ENCODE measurements around the gene SSH3. TPM values are rescaled to one million over a fixed set of nuclear protein-coding genes. Genes with fewer than 3 reads are reported as not detected.

The SSH3 gene
- total RNA-seq, 2 donors from 2014 or later = 39.1 to 44.4 TPM

GRCh38 chr11:67291481-67292381 lies 11.6 kb upstream of the SSH3 start:
- peaks cover 56% of the 10 kb centered on the region for H3K36me3 ChIP-seq (ENCODE audit: control insufficient read depth, insufficient read depth, low read length)
- DNase-seq = no peak
- H3K27me3 ChIP-seq (ENCODE audit: control insufficient read depth, insufficient read depth, low read length, poor library complexity, severe bottlenecking) = no peaks in the 10 kb centered on the region
- no peak overlapping the region for H3K27ac ChIP-seq (ENCODE audit: low read depth, low read length)
- H3K27me3 Mint-ChIP-seq (ENCODE audit: insufficient read depth) = no peaks in the 10 kb centered on the region
- H3K27ac Mint-ChIP-seq = no peak overlapping the region
- H3K36me3 Mint-ChIP-seq (ENCODE audit: low read depth) = peaks cover 52% of the 10 kb centered on the region
- peaks cover 21% of the 10 kb centered on the region for H3K9me3 Mint-ChIP-seq
- H3K4me3 Mint-ChIP-seq = no peak overlapping the region
- H3K4me1 ChIP-seq (ENCODE audit: control insufficient read depth, insufficient read depth, low read length) = no peaks in the 10 kb centered on the region
- H3K4me1 Mint-ChIP-seq = peaks cover 10% of the 10 kb centered on the region
- TF ChIP-seq CTCF (conservative IDR thresholded peaks at IDR 0.05) = no peak
- peaks cover 38% of the 10 kb centered on the region for H3K9me3 ChIP-seq (ENCODE audit: control insufficient read depth, low read length)
- no peak overlapping the region for H3K4me3 ChIP-seq (ENCODE audit: low read length)
- 94 to 96% methylated on average over 22 to 33 of the region's 33 CpGs for WGBS, 2 experiments (ENCODE audit: insufficient coverage in 1 of 2, insufficient read length in 1 of 2)
- H3K9ac ChIP-seq (ENCODE audit: extremely low read depth, low read length, poor library complexity, severe bottlenecking) = no peak overlapping the region

GRCh38 chr11:67292671-67293070 lies 10.7 kb upstream of the SSH3 start:
- Histone ChIP-seq H3K36me3 (ENCODE audit: control insufficient read depth, insufficient read depth, low read length) (peaks cover 61% of the 10 kb centered on the region), H3K9me3 (ENCODE audit: control insufficient read depth, low read length) (peaks cover 42% of the 10 kb centered on the region), H3K4me1 (ENCODE audit: control insufficient read depth, insufficient read depth, low read length) (no peaks in the 10 kb centered on the region), H3K27me3 (ENCODE audit: control insufficient read depth, insufficient read depth, low read length, poor library complexity, severe bottlenecking) (no peaks in the 10 kb centered on the region), H3K4me3 (ENCODE audit: low read length) (no peak overlapping the region), H3K9ac (ENCODE audit: extremely low read depth, low read length, poor library complexity, severe bottlenecking) (no peak overlapping the region), H3K27ac (ENCODE audit: low read depth, low read length) (no peak overlapping the region)
- peaks cover 4% of the 10 kb centered on the region for H3K4me1 Mint-ChIP-seq
- 50% methylated on average over 2 of the region's 3 CpGs; no CpG with 5 or more reads in 1 of the 2 experiments for WGBS, 2 experiments (ENCODE audit: insufficient coverage in 1 of 2, insufficient read length in 1 of 2)
- no peak for DNase-seq
- no peaks in the 10 kb centered on the region for H3K27me3 Mint-ChIP-seq (ENCODE audit: insufficient read depth)
- peaks cover 25% of the 10 kb centered on the region for H3K9me3 Mint-ChIP-seq
- H3K36me3 Mint-ChIP-seq (ENCODE audit: low read depth) = peaks cover 60% of the 10 kb centered on the region
- no peak overlapping the region for H3K27ac Mint-ChIP-seq
- no peak for TF ChIP-seq CTCF (conservative IDR thresholded peaks at IDR 0.05)
- no peak overlapping the region for H3K4me3 Mint-ChIP-seq

GRCh38 chr11:67293090-67293489 lies 10.2 kb upstream of the SSH3 start:
- no peak for TF ChIP-seq CTCF (conservative IDR thresholded peaks at IDR 0.05)
- Mint-ChIP-seq H3K27ac (no peak overlapping the region), H3K9me3 (peaks cover 25% of the 10 kb centered on the region), H3K27me3 (ENCODE audit: insufficient read depth) (no peaks in the 10 kb centered on the region), H3K4me3 (no peak overlapping the region), H3K4me1 (no peaks in the 10 kb centered on the region), H3K36me3 (ENCODE audit: low read depth) (peaks cover 64% of the 10 kb centered on the region)
- H3K9ac ChIP-seq (ENCODE audit: extremely low read depth, low read length, poor library complexity, severe bottlenecking) = no peak overlapping the region
- H3K4me1 ChIP-seq (ENCODE audit: control insufficient read depth, insufficient read depth, low read length) = no peaks in the 10 kb centered on the region
- H3K4me3 ChIP-seq (ENCODE audit: low read length) = no peak overlapping the region
- no peaks in the 10 kb centered on the region for H3K27me3 ChIP-seq (ENCODE audit: control insufficient read depth, insufficient read depth, low read length, poor library complexity, severe bottlenecking)
- peaks cover 42% of the 10 kb centered on the region for H3K9me3 ChIP-seq (ENCODE audit: control insufficient read depth, low read length)
- H3K36me3 ChIP-seq (ENCODE audit: control insufficient read depth, insufficient read depth, low read length) = peaks cover 61% of the 10 kb centered on the region
- no peak overlapping the region for H3K27ac ChIP-seq (ENCODE audit: low read depth, low read length)
- DNase-seq = no peak
- WGBS, 2 experiments (ENCODE audit: insufficient coverage in 1 of 2, insufficient read length in 1 of 2) = 96% methylated on average over 2 of the region's 3 CpGs; no CpG with 5 or more reads in 1 of the 2 experiments
